Epithelial cell of proximal tubule (primary cell): ENCODE measurements around the gene SIGLEC10. TPM values are rescaled to one million over a fixed set of nuclear protein-coding genes. Genes with fewer than 3 reads are reported as not detected.

Experiments
- DNase-seq: peaks from one replicate; pipeline ENCODE4 v3.0.0-alpha.2; 2011; ENCODE audit warnings: low read depth
- H3K4me3 ChIP-seq: 2 replicates; pipeline ENCODE4 v1.5.1; 2011; ENCODE audit warnings: low read depth, mild to moderate bottlenecking, low read length
- CTCF ChIP-seq: conservative IDR thresholded peaks from 2 replicates; pipeline ENCODE4 v1.5.1; 2012; ENCODE audit warnings: low read depth, mild to moderate bottlenecking, low read length
- total RNA-seq: library from RNA; depleted of rRNA; stranded (reverse); fragments of >200 nt; gene quantifications from 2 replicates; pipeline ENCODE4 v1.2.3, GENCODE V29; 2015

The SIGLEC10 gene
- total RNA-seq, 1 donor from 2014 or later: not detected

- peak overlapping the region; percentile 96 for H3K4me3 ChIP-seq
- TF ChIP-seq CTCF: no peak
Observed at GRCh38 chr19:51367565-51368365, 49.7 kb downstream of the SIGLEC10 start.

GRCh38 chr19:51367255-51367564 lies 50.2 kb downstream of the SIGLEC10 start:
- DNase-seq: no peak
- peak overlapping the region; percentile 96 for H3K4me3 ChIP-seq
- TF ChIP-seq CTCF: no peak

More at GRCh38 chr19:51367565-51368365, 49.7 kb downstream of the SIGLEC10 start:
- DNase-seq: peak; percentile 64

GRCh38 chr19:51366389-51367254 lies 50.8 kb downstream of the SIGLEC10 start:
- no peak for TF ChIP-seq CTCF
- peak overlapping the region; percentile 96 for H3K4me3 ChIP-seq

GRCh38 chr19:51365965-51366388 lies 51.5 kb downstream of the SIGLEC10 start, which contains the start of gene ETFB:
ETFB (minus strand) TSS chr19:51366388; CDS start chr19:51366326, 62 bp downstream.
- peak within 1 kb of the TSS; percentile 96 for H3K4me3 ChIP-seq
- peak; percentile 0 for TF ChIP-seq CTCF
- no peak for DNase-seq

More at GRCh38 chr19:51366389-51367254, 50.8 kb downstream of the SIGLEC10 start:
- peak; percentile 76 for DNase-seq

GRCh38 chr19:51365211-51365964 lies 52.1 kb downstream of the SIGLEC10 start:
- no peak for DNase-seq
- peak; percentile 24 for TF ChIP-seq CTCF
- peak overlapping the region; percentile 96 for H3K4me3 ChIP-seq
